ENCODE measurements around the gene COPS3. TPM values are rescaled to one million over a fixed set of nuclear protein-coding genes. Genes with fewer than 3 reads are reported as not detected.

COPS3 gene
- total RNA-seq, 1 donor from 2014 or later: 119 TPM

DNA sequence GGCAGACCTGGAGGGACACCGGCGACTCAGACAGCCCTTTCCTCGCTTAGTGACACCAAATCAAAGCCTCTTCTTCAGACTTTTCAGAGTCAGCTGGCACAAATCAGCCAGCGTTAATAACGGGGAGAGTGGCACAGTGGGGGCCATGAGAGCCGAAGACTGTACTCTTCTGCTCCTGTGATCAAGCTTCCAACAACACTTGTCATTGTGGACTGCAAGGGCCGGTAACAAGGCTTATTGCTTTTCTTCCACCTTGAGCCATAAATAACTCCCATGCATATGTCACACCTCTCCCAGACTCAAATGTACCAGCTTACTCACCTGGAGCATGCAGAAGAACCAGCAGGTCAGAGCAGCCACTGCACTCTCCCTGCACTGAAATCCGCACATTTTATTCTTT, 56.9 kb downstream of the COPS3 start:
- DNase-seq (ENCODE audit: low spot score in 2 of 2) (no peak), FAIRE-seq (no peak)

GRCh38 chr17:17223736-17224135, 57.3 kb downstream of the COPS3 start:
- DNase-seq (ENCODE audit: low spot score in 2 of 2) (no peak), FAIRE-seq (no peak)

- DNase-seq (ENCODE audit: low spot score in 2 of 2) (no peak), FAIRE-seq (no peak)
These were observed 59.7 kb downstream of the COPS3 start for GRCh38 chr17:17221329-17221728.

GRCh38 chr17:17220529-17220928, 60.5 kb downstream of the COPS3 start:
- DNase-seq (ENCODE audit: low spot score in 2 of 2) (no peak), FAIRE-seq (no peak)

DNA sequence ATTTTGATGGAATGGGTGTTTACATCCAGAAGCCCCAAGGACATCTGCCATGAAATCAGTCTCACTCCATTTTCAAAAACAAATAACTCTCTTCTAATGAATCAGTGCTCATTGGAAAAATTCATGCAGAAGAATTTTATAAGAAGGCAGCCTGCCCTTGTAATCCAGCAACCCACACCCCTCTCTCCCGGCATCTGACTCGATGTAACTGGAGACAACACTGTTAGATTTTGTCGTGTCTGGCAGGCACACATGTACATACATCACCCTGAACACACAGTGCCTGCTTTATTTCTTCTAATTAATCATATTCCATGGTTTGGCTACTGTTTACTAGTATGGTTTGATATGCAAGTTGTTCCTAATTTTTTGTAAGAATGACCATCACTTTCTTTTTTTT, 63.1 kb downstream of the COPS3 start:
- no peak for DNase-seq (ENCODE audit: low spot score in 2 of 2)

DNA sequence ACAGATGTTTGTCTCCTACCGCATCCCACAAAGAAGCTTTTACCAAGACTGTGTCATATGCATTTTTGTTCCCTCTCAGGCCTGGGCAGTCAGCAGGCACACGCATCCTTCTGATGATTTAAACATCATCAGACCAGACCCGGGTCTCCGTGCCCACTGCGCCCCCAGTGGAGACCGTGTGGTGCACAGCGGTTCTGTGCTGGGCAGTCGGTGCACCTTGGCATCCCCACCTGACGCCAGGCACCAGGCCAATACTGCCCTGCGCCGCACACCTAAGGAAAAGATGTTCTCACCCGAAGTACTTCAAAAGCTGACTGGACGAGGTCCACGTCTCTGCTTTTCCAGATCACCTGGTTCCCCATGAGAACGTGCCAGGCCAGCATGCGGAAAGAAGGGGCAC, 64.3 kb downstream of the COPS3 start:
- no peak for DNase-seq (ENCODE audit: low spot score in 2 of 2)
- no peak for FAIRE-seq

More for the DNA sequence above, 63.1 kb downstream of the COPS3 start:
- FAIRE-seq: no peak

DNA sequence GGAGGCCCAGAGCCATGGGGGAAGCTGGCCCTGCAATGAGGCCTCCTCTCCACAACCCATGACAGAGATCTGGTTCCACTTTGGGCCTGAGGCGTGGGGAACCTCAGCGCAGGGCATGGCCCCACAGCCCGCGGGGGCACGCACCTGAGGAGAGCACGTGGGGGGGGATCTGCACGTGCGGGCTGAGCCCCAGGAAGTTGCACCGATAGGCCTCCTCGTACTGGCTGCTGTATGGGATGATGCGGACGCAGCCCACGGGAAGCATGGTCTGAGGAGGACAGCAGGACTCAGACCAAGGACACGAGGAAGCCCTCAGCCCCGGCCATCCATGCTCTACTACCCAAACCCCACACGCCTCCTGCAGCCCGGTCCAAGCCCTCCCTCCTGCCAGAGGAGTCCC, 64.8 kb downstream of the COPS3 start:
- DNase-seq (ENCODE audit: low spot score in 2 of 2) (no peak), FAIRE-seq (no peak)

DNA sequence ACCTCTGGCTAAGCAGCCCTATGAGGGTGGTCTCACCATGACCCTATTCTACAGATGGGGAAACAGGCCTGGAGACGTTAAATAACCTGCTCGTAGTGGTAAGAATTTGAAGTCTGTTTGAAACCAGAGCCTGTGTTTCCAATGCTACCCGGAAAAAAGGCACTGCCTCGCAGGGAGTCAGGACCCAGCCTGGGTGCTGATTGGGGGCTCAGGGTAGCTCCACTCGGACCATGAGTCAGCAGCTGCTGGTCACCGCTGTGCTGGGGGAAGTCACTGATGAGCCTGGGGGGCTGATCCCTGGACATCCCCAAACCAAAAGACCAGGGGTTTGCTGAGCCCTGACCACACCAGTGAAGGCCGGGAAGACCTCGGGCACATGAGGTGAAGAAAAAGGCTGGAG, 65.5 kb downstream of the COPS3 start:
- DNase-seq (ENCODE audit: low spot score in 2 of 2) (no peak), FAIRE-seq (no peak)

DNA sequence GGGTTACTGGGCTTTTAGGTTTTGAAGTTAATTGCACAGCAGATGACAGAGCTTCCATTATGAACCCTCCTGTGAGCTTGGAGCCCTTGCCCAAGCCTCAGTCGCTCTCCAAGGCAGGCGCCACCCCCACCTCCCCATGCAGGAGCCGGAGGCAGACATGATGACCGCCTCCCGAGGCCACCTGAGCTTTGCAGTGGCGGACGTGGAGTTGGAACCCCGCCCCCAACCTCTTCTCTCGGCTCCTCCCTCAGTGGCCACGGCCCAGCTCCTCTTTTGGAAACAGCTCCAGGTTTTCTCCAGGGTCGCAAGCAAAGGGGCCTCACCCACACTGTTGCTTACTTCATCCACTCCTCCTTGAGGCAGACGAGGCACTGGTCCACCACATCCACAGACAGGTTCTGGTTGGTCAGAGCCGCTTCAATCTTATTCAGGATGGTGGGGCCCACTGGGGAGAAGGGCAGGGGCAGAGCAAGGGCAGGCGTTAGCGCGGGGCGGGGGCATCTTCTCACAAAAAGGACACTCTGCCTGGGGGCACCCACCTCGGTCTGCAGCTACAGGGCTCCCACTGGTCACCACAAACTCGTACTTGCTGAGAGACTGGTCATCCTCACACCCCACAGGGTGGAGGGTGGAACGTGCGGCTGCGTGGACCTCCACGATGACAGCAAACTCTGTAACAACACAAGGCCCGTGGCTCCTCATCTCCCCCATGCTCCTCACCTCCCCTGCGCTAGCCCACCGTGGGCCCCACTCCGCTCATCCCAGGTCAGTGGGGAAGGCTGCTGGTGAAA, 66.2 kb downstream of the COPS3 start:
- DNase-seq (ENCODE audit: low spot score in 2 of 2) (no peak), FAIRE-seq (no peak)

GRCh38 chr17:17213775-17214174, 67.3 kb downstream of the COPS3 start:
- FAIRE-seq (no peak), DNase-seq (ENCODE audit: low spot score in 2 of 2) (no peak)

- FAIRE-seq (no peak), DNase-seq (ENCODE audit: low spot score in 2 of 2) (no peak)
These were observed 73.0 kb downstream of the COPS3 start for GRCh38 chr17:17207998-17208397.

DNA sequence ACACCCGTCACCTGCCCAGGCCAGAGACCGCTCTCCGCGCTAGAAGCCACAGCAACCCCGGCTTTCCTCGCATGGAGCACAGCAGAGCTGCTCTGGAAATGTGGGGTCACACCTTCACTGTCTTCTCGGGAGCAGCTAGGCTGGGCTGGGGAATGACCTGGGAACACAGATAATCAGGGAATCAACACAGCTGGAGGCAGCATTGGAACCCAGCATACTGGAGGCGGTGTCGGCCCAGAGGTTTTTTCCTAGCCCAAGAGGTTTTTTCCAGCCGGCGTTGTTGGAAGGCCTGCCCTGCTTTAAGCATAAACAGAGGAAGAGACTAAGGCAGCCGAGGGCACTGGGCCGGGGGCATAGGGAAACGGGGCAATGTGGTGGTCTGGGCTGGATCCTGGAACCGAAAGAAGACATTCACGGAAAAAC, 74.1 kb downstream of the COPS3 start:
- DNase-seq (ENCODE audit: low spot score in 2 of 2) (no peak), FAIRE-seq (no peak)

- no peak for FAIRE-seq
- DNase-seq (ENCODE audit: low spot score in 2 of 2): peak; percentile 78 to 83
These were observed 74.7 kb downstream of the COPS3 start, which contains the start of gene PLD6 for GRCh38 chr17:17206124-17206912. Gene PLD6 (minus strand): TSS chr17:17206333. CDS start chr17:17206286, 47 bp downstream.

DNA sequence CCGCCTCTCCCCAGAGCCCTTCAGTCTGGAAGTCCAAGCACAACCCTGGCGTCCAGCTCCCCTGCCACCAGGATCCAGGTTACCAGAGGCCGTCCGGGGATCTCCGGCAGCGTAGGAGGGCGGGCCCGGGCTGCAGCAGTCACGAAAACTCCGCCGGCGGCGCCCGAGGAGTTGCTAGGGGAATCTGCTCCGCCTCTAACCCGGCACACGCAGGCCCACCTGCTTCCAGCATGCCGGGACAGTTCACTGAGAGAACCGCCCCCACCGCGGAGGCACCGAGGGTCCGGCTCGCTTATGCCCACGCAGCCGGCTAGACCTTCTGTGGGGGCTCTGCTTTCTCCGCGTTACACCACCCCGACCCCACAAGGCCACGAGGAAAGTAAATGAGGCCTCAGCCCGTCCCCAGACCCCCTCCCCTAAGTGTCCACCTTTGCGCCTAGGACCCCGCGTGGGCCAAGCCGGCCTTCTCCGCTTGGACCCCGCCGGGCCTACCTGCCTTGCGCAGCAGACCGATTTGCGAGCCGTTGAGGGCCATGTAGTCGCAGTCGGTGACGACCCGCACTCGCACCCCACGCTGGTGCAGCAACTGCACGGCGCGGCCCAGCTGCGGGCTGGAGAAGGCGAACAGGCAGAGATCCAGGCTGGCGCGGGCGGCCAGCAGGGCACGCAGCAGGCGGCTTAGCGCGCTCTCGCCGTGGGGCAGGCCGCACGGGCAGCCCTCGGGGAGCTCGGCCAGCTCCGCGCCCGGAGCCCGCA, 75.5 kb downstream of the COPS3 start:
- no peak for FAIRE-seq
- peak in 1 of 2 donors; percentile 41 for DNase-seq (ENCODE audit: low spot score in 2 of 2)

- FAIRE-seq (no peak), DNase-seq (ENCODE audit: low spot score in 2 of 2) (no peak)
These were observed 76.3 kb downstream of the COPS3 start for GRCh38 chr17:17204635-17205231.

- FAIRE-seq (no peak), DNase-seq (ENCODE audit: low spot score in 2 of 2) (peak; percentile 62 to 71)
These were observed 76.9 kb downstream of the COPS3 start for GRCh38 chr17:17204041-17204591.

DNA sequence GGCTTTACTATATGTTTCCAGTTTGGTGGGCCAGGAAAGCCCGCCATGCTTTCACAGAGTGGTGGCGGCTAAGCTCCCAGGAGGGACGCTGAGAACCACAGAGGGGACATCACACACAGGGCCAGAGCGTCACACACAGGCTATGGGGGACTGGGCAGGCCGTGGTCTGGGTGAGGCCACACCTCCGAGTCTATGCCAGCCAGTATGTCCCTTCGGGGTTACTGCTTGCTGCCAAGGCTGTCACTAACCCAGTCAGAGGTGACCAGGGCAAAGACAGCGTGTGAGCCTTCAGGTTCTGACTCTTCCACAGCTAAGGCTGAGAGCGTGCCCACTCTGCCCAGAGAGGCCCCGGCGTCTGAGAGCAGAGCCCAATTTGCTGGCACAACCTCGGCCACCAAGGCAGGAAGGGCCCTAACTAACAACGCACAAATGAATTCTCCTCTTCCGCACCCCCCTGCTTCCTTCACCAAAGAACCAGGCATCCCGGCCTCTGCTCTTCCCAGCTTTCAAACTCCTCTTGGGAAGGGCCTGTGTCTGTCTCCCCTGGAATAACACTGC, 77.8 kb downstream of the COPS3 start:
- DNase-seq (ENCODE audit: low spot score in 2 of 2): no peak
- no peak for FAIRE-seq

DNA sequence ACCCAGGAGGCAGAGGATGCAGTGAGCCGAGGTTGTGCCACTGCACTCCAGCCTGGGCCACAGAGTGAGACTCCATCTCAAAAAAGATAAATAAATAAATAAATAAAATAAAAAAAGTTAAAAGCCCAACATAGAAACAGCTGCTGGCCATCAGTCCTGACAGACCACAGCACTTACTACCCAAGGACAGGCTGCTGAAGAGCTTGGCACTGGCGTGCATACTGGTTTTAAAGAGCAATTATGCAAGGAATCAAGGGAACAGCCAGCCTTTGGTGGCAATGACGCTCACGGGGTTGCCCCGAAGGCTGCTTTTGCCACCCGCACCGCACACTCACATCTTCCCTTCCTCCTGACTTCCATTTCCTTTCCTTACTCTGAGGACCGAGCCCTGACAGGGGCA, 79.1 kb downstream of the COPS3 start:
- DNase-seq (ENCODE audit: low spot score in 2 of 2) (no peak), FAIRE-seq (no peak)

DNA sequence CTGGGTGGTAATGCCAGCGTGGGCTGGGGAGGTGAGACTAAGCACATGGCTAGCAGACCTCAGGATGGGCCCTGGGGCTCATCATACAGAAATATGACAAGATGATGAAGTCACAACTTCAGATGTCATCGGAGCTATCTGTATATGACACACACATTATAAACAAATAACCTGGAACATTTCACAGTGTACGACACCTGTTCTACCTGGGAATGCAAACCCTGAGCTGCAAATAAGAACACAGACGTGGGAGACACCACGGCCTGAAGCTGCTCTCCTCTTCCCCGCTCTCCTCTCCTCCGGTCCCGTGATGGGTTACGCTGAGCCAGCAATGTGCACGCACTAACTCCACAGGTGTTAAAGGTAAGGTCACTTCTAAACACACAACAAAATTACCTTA, 79.8 kb downstream of the COPS3 start:
- DNase-seq (ENCODE audit: low spot score in 2 of 2) (no peak), FAIRE-seq (no peak)

GRCh38 chr17:17200831-17201230, 80.2 kb downstream of the COPS3 start:
- FAIRE-seq: no peak
- DNase-seq (ENCODE audit: low spot score in 2 of 2): no peak

Data from frontal cortex (tissue), 4 donors.